Measurements from ENCODE around the gene ATP9B.

Gene ATP9B

DNA sequence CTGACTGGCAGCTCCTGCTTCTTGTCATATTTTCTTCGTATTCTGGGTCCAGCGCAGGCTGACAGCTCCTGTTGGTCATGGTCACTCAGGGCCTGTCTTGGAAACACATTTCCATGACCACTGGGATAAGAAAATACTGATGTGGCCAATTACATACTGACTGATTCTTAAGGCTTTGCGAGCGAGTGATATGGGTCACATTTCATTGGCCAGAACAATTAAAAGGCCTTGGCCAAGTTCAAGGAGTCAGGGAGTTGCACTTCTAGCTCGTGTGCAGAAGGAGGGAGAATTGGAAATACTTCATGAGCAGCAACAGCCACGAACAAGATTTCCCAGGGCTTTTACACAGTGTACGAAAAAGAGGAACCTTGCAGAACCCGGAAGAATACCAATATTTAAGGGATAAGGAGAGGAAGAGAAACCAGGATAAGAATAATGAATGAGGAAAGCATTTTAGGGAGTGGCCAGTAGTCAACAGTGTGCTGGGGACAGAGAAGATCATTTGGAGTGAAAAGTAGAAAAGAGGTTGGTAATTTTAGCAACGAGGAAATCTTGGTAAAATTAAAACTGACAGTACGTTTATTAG is 149.5 kb downstream of the ATP9B start:
- no peak for DNase-seq (ENCODE audit: extremely low read depth, insufficient read length)
- Histone ChIP-seq H3K36me3 (ENCODE audit: control insufficient read depth, insufficient read depth, low read length) (no peaks in the 10 kb centered on the region; the same call in 1 of the 2 replicates), H3K4me3 (replicated peaks; ENCODE audit: low read depth, low read length) (no peak overlapping the region), H3K27me3 (replicated peaks; ENCODE audit: control insufficient read depth, insufficient read depth, low read length) (no peaks in the 10 kb centered on the region)
- TF ChIP-seq, protein P1, sequence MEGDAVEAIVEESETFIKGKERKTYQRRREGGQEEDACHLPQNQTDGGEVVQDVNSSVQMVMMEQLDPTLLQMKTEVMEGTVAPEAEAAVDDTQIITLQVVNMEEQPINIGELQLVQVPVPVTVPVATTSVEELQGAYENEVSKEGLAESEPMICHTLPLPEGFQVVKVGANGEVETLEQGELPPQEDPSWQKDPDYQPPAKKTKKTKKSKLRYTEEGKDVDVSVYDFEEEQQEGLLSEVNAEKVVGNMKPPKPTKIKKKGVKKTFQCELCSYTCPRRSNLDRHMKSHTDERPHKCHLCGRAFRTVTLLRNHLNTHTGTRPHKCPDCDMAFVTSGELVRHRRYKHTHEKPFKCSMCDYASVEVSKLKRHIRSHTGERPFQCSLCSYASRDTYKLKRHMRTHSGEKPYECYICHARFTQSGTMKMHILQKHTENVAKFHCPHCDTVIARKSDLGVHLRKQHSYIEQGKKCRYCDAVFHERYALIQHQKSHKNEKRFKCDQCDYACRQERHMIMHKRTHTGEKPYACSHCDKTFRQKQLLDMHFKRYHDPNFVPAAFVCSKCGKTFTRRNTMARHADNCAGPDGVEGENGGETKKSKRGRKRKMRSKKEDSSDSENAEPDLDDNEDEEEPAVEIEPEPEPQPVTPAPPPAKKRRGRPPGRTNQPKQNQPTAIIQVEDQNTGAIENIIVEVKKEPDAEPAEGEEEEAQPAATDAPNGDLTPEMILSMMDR (IDR thresholded peaks at IDR 0.05; ENCODE audit: insufficient read depth, low read length, poor library complexity, severe bottlenecking): no peak

DNA sequence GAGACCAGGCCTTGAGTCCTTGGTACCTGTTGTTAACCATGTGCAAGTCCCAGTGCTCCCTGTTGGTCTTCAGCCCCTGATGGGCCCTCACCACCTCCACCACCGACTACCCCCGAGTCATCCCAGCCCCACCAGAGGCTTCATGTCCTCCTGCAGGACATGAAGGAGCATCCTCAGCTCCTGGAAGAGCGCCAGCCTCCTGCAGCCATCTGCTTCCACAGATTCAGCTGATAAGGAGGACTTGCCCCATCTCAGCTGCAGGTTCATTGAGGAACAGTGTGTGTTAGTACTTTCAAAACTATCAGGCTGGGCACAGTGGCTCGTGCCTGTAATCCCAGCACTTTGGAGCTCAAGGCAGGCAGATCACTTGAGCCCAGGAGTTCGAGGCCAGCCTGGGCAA is 151.9 kb downstream of the ATP9B start:
- Histone ChIP-seq H3K36me3 (ENCODE audit: control insufficient read depth, insufficient read depth, low read length) (peaks cover 2% of the 10 kb centered on the region; the same call in 1 of the 2 replicates), H3K4me3 (replicated peaks; ENCODE audit: low read depth, low read length) (no peak overlapping the region), H3K27me3 (replicated peaks; ENCODE audit: control insufficient read depth, insufficient read depth, low read length) (no peaks in the 10 kb centered on the region)
- DNase-seq (ENCODE audit: extremely low read depth, insufficient read length): no peak
- TF ChIP-seq, protein P1 (IDR thresholded peaks at IDR 0.05; ENCODE audit: insufficient read depth, low read length, poor library complexity, severe bottlenecking): no peak

DNA sequence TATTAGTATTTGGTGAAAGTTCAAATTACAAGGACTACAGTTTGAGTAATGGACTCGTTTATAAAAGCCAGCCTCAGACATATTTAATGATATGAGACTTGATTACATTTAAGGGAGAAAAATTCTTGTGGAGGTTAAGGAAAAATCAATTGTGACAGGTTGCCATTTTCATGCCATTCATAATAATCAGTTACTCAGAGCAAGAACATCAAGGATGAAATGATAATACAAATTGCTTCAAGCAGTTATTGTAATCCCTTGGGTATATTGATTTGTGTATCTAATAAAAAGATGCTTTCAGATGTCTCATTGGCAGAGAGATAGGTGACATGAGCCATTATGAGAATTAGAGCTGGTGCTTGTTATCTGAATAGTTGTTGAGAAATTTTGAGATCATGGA is 153.6 kb downstream of the ATP9B start:
- Histone ChIP-seq H3K27me3 (replicated peaks; ENCODE audit: control insufficient read depth, insufficient read depth, low read length) (no peaks in the 10 kb centered on the region), H3K4me3 (replicated peaks; ENCODE audit: low read depth, low read length) (no peak overlapping the region), H3K36me3 (ENCODE audit: control insufficient read depth, insufficient read depth, low read length) (peaks cover 4% of the 10 kb centered on the region; the same call in 1 of the 2 replicates)
- no peak for DNase-seq (ENCODE audit: extremely low read depth, insufficient read length)
- TF ChIP-seq, protein P1 (IDR thresholded peaks at IDR 0.05; ENCODE audit: insufficient read depth, low read length, poor library complexity, severe bottlenecking): no peak

DNA sequence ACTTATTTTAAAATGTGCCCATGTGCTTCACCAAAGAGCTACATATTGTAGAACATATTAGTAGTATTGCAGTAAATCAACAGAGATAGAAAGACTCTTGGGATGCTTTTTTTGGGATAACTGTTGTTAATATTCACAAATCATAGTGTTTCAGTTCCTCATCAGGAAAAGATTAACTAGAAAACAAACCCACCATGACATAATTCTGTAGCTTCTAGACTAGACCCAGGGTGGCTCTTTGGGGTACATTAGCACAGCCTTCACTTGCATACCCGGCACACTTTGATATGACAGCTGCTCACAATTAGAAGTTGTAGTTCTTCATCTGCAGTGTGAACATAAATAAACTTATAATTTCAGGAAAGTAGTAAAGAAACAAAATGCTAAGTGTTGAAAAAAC is 154.2 kb downstream of the ATP9B start:
- H3K27me3 ChIP-seq (replicated peaks; ENCODE audit: control insufficient read depth, insufficient read depth, low read length): no peaks in the 10 kb centered on the region
- DNase-seq (ENCODE audit: extremely low read depth, insufficient read length): no peak
- H3K4me3 ChIP-seq (replicated peaks; ENCODE audit: low read depth, low read length): no peak overlapping the region
- H3K36me3 ChIP-seq (ENCODE audit: control insufficient read depth, insufficient read depth, low read length): peaks cover 4% of the 10 kb centered on the region; the same call in 1 of the 2 replicates
- TF ChIP-seq, protein P1 (IDR thresholded peaks at IDR 0.05; ENCODE audit: insufficient read depth, low read length, poor library complexity, severe bottlenecking): no peak

DNA sequence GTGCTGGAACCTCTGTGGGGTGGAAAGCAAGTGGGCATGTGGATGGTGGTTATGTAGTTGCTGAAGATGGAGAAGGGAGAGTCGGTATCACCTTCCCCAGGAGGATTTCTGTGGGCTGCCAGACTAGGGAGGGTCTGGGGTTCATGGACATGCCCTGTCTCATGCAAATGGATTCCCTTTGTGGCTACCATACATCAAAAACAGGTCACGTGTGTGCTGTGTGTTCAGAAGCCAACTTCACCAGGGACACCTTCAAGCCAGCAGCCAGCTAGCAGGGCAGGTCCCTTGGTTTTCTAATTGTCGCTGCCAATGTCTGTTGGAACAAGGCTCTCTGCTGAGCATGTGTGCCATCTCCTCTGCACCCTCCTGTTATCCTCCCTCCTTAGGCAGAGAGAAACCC is 155.2 kb downstream of the ATP9B start:
- Histone ChIP-seq H3K27me3 (replicated peaks; ENCODE audit: control insufficient read depth, insufficient read depth, low read length) (no peaks in the 10 kb centered on the region), H3K36me3 (ENCODE audit: control insufficient read depth, insufficient read depth, low read length) (peaks cover 4% of the 10 kb centered on the region; the same call in 1 of the 2 replicates), H3K4me3 (replicated peaks; ENCODE audit: low read depth, low read length) (no peak overlapping the region)
- TF ChIP-seq, protein P1 (IDR thresholded peaks at IDR 0.05; ENCODE audit: insufficient read depth, low read length, poor library complexity, severe bottlenecking): no peak
- DNase-seq (ENCODE audit: extremely low read depth, insufficient read length): no peak

DNA sequence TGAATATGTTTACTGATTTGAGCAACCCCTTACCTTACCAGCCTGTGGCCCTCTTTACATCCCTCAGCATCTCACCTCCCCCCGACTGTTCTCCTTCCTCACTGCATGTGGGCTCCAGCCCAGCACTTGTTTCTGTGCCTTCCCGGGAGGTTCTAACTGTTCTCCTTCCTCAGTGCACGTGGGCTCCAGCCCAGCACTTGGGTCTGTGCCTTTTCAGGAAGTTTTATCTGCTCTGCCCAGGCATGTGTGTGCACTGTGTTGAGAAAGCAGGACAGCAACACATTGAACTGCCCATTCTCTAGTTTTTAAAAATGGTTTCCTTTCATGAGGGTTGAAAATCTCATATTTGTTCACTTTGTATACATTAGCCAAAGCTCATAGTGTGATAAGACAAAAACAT is 158.4 kb downstream of the ATP9B start:
- H3K27me3 ChIP-seq (replicated peaks; ENCODE audit: control insufficient read depth, insufficient read depth, low read length): no peaks in the 10 kb centered on the region
- no peak overlapping the region for H3K4me3 ChIP-seq (replicated peaks; ENCODE audit: low read depth, low read length)
- DNase-seq (ENCODE audit: extremely low read depth, insufficient read length): no peak
- H3K36me3 ChIP-seq (ENCODE audit: control insufficient read depth, insufficient read depth, low read length): peaks cover 4% of the 10 kb centered on the region; the same call in 1 of the 2 replicates
- TF ChIP-seq, protein P1 (IDR thresholded peaks at IDR 0.05; ENCODE audit: insufficient read depth, low read length, poor library complexity, severe bottlenecking): no peak

Measured in GM06990 (cell line).